Gastrocnemius medialis (tissue), 4 donors: Measurements from ENCODE around the gene PWWP2B.

Source experiments
- CTCF ChIP-seq, 5 experiments: fragments of 450-650 bp in 3 of 5; fragments of 200-600 bp in 2 of 5; sonication (generic) in 2 of 5; IDR thresholded peaks in 4 of 5; conservative IDR thresholded peaks in 1 of 5; 1 replicate in 4 of 5; 2 replicates in 1 of 5; pipeline ENCODE4 v1.5.1; 2016 to 2019; ENCODE audit warnings: antibody characterized with exemption in 5 of 5, mild to moderate bottlenecking in 3 of 5, moderate library complexity in 3 of 5
- POLR2A ChIP-seq, 2 donors: fragments of 450-650 bp; IDR thresholded peaks; one replicate each; pipeline ENCODE4 v1.6.1; 2017; ENCODE audit warnings: antibody characterized with exemption in 2 of 2, mild to moderate bottlenecking in 2 of 2, moderate library complexity in 2 of 2

- TF ChIP-seq CTCF (IDR thresholded peaks at IDR 0.05 in 4 of 5, conservative IDR thresholded peaks at IDR 0.05 in 1 of 5): no peak
- TF ChIP-seq POLR2A (IDR thresholded peaks at IDR 0.05): no peak
Observed at GRCh38 chr10:132465193-132465888, 68.3 kb downstream of the PWWP2B start.
